ENCODE results near the gene MAML2. TPM values are rescaled to one million over a fixed set of nuclear protein-coding genes. Genes with fewer than 3 reads are reported as not detected.

The MAML2 gene
- polyA plus RNA-seq, 3 donors = 30.0 to 33.8 (median 30.9) TPM

DNA sequence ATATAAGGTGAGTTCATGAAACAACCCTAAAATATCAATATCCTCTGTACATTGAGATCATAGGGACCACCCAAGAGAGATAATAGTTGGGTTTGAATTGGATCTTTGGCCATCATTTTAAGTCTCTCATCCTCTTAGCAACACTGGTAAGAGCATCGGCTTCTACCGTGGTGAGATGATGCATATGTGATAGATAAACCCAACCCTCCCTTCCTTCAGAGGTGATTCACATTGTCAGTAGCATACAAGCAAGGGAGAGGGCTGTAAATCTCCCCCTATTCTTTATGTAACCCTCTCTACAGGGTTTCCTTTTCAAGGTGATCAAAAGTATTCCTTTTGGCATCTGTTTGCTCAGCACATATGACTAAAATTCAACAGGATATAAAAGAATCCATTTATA is 316.7 kb downstream of the MAML2 start:
- no peak for DNase-seq (ENCODE audit: low read depth in 3 of 3, low spot score in 2 of 3)

DNA sequence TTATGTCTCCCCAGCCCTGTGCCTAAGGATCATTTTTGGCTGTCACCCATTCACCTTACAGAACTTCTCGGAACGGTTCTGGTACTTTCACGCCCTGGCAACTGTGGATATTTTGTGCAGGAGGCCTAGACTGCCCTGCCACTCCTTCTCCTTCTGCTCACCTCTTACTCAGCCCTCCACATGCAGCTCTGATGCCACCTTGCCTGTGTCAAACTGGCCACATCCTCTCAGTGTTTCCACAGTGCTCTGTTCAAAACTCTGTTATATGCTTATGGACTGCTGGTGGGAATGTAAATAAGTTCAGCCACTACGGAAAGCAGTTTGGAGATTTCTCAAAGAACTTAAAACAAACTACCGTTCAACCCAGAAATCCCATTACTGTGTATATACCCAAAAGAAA is 318.3 kb downstream of the MAML2 start:
- no peak for DNase-seq (ENCODE audit: low read depth in 3 of 3, low spot score in 2 of 3)

DNA sequence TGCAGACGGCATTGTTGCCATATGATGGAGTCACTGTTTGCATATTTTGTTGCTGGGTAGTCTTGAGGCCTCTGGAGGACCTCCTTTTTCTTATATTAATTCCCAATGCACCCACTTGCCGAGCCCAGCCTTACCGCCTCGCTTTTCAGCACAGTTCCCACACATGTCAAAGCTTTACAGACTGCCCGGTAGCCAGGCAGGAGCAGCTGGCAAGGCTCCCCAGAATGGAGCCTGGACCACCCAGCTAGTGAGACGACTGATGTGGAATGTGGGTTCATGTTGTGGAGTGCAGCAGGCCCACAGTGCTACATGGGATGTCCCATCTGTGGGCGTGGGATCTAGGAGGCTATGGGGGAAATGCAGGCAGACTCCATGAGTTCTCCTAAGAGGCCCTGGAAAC is 319.7 kb downstream of the MAML2 start:
- DNase-seq (ENCODE audit: low read depth in 3 of 3, low spot score in 2 of 3) = no peak

DNA sequence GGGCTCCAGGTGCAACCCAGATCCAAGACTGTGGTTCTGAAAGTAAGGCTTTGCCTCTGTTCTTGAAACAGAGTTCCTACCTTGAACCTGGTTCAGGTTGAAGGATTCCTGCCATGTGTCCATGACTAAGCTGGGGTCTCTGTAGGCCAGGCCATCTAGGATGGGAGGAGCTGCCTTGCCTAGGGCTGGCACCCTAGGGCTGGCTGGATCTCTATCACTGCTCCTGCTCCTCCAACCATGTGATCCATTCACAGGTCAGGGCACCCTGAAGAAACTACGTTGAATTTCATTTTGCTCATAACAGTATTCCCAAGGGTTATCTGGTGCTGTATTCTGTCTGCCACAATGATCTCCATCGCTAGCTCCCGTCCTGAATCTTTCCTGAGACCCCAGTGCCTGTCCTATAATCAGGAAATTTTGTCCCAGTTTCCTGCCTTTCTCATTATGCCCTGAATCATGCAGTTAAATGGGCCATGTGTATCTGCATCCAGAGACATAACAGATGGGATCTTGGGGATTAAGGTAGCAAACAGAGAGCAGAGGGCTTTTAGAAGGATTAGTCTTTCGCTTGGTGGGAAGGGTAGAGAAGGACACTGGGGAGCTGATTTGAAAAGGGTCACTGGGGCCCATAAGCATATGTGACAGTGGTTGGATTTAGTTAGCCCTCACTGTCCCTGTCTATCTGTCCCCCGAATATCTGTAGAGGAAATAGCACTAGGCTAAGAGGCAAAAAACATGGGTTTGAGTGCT is 320.9 kb downstream of the MAML2 start:
- DNase-seq (ENCODE audit: low read depth in 3 of 3, low spot score in 2 of 3) = no peak

DNA sequence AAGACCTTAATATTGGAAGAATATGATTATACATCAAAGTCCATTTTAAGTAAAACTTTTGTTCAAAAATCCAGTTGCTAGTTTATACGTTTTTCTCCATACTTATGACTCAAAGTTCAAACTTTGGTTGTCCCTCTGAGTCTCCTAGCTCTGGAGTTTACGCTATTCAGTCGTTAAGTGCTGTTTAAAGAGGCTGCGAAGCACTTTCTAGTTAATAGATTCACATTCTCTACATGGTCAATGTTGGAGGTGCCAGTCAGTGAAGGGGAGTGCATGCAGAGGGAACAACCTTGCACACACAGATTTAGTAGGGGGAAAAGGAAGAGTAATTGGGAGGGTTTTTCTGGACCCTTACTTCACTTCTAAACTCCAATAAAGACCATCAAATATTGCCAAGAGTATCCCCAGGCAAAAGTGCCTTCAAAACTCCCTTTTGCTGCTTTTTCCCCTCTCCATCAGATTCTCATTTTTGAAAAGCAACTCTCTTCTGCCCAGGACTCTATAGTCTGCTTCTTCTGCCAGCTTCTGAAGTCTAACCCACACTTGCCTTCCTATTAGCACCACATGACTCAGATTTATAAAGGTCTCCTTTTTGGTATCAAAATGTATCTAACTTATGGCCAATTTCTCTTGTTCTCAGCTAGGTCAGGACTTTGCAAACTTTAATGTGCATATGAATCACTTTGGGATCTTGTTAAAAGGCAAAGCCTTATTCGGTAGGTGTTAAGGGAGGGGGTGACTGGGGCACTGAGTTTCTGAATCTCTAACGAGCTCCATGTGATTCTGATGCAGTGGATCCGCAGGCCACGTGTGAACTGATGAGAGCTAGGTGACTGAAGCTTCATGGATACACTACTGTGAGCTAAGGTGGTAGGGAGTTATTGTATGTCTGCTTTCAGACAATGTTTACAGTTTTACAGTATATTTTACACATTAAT is 322.9 kb downstream of the MAML2 start:
- DNase-seq (ENCODE audit: low read depth in 3 of 3, low spot score in 2 of 3) = no peak

DNA sequence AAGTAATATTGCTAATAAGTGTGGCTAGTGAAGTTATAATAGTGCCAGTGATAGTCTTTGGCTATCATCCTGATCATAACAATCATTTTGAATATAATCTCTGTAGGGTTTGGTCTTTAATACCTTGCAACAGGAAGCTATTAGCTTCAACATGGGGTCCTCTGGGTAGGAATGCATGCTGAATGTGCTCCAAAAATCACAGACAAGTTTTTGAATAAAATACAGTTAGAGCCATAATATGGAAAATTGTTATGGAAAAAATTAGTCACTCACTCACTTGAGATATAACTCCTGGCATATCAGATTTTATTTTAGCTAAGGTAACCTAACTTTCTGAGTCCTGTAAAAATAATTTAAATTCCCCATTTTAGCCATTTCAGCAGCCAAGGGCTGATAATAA is 323.7 kb downstream of the MAML2 start:
- DNase-seq (ENCODE audit: low read depth in 3 of 3, low spot score in 2 of 3) = no peak

DNA sequence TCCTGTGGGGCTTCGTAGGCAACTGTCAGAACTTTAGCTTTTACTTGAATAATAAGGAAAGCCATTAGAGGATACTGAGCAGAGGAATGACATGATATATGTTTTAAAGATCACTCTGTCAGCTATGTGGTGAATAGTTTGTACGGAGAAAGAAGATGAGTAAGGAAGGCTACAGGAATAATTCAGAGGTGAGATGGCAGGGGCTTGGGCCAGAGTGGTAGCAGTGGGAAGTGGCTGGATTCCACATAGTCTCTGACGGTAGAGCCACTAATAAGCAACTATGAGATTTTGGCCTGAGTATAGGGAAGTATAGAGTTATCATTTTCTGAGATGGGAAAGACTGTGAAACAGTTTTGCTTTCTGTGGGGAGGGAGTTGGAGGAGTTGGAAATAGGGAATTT is 325.1 kb downstream of the MAML2 start:
- no peak for DNase-seq (ENCODE audit: low read depth in 3 of 3, low spot score in 2 of 3)

DNA sequence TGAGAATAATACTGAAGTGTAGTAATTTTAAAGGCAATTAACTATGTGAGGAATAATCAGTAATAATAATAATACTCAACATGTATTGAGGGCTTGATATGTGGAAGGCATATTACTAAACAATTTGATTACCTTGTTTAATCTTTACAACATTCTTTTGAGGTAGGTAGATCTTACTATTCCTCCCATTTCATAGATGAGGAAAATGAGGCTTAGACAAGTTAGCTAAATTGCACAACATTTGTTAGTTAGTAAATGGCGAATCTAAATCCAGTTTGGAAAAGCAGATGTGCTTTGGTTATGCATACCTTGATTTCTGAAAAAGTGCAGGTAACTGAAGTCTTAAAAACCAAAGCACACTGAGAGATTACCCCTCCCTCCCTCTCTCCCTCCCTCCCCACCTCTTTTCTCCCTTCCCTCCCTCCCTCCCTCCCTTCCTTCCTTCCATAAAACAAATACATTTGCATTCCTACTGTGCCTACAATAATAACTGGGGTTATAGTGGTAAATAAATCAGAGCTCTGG is 326.0 kb downstream of the MAML2 start:
- DNase-seq (ENCODE audit: low read depth in 3 of 3, low spot score in 2 of 3) = no peak

DNA sequence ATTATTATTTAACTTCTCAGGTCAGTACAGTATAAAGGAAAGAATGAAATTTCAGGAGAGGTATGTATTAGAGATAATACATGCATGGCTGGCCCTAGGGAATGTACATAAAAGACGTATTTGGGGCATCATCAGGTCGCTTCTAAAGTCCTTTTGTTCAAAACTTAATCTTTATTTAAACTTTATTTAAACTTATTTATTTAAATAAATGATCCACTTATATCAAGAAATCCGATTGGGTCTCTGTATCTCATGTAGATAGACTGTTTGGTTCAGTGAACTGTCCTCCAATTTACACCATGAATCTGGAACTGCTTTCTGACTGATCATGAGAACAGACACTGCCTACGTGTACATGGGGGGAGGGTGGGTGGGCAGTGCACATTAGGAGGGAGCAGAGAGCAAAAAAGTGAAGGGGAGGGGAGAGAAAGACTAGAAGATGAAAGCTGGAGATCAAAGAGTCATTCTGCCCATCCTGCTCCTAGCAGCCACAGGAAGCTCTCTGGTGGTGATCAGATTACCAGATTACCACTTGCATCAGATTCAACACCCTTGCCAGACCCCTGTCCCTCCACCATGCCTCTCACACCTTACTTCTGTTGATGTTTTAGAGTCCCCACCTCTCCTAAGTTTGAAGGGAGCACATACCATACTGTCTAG is 327.0 kb downstream of the MAML2 start:
- DNase-seq (ENCODE audit: low read depth in 3 of 3, low spot score in 2 of 3) = no peak

DNA sequence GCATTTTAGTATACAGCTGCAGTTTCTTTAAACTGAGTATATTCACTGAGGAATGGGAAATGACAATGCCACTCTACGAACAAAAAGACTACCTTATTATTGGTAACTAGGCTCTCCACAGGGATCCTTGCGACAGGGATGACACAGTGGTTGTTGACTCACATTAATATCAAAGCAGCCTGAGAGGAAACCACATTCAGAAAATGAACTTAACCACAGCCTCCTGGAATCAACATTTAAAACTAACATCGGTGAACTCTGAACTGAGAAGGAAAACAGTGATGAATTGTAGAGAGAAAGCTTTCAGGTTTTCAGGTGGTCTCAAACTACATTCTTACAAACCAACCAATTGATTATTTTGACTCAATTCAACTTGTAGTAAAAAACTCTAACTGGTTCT is 328.8 kb downstream of the MAML2 start:
- DNase-seq (ENCODE audit: low read depth in 3 of 3, low spot score in 2 of 3) = no peak

DNA sequence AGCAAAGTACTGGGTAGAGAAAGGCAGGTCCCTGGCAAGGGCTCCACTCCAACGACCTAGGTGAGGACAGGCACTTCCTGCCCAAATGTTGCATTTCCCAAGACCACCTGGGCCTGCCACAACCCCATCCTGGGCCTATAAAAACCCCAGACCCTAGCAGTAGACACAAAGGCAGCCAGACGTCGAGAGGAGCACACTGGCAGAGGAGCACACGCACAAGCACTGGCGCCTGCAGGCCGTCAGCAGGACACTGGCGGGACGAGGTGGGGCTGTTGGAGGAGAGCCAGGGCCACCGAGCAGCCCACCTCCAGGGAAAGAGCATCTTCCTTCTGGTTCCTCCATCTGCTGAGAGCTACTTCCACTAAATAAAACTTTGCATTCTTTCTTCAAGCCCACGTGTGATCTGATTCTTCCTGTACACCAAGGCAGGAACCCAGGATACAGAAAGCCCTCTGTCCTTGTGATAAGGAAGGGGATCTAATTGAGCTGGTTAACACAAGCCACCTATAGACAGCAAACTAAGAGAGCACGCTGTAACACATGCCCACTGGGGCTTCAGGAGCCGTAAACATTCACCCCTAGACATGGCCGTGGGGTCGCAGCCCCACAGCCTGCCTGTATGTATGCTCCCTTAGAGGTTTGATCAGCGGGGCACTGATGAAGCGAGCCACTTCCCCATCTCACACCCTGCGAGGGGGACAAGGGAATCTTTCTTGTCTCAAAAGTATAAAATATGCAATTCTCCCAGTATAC is 329.4 kb downstream of the MAML2 start:
- DNase-seq (ENCODE audit: low read depth in 3 of 3, low spot score in 2 of 3) = no peak

DNA sequence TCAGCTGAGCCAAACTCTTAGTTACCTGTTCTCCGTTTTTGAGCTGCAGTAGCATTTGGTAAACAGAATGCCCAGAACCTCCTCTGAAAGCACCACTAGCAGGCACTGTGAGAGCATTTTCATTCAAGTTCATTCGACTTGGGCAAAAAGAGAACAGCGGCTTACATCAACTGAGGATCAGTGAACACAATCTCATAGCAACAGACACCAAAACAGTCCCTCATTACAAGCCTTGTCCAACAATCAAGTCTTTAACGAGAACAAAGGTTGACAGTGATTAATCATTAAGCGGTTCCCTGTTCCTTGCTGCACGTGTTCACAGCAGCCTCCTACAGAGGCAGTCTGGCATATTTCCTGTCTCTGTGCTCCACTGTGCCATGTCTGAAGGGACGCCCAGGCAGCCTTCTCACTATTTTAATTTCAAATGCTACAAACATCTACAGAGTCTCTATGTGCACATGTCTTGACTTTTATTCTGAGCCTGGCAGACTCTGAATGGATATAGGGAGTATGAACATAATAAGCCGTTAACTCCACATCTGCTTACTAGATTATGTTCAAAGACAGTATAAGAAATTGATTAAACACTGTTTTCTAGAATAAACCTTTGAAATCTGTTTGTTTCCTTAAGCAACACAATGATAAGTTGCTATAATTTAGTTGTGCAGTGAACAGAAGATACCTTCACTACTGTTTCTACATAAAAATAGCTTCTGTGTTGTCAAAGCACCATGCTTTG is 330.7 kb downstream of the MAML2 start:
- DNase-seq (ENCODE audit: low read depth in 3 of 3, low spot score in 2 of 3) = peak; percentile 67 to 77 (median 72)

DNA sequence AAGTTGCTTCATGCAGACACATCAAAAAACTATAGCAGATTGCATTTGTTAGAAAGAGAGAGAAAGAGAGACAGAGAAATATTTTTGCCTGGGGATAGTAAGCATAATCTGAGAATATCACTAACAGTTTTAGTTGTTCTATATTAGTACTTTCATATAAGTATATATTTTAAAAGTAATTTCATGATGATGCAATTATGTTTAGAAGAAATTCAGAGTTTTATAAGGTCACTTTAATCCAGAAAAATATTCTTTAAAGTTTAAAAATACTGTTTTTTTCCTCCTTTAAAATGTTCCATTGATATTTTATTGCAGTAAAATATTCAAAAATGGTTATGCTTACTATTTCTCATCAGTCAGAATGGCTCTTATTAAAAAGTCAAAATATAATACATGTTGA is 332.3 kb downstream of the MAML2 start:
- DNase-seq (ENCODE audit: low read depth in 3 of 3, low spot score in 2 of 3) = no peak

DNA sequence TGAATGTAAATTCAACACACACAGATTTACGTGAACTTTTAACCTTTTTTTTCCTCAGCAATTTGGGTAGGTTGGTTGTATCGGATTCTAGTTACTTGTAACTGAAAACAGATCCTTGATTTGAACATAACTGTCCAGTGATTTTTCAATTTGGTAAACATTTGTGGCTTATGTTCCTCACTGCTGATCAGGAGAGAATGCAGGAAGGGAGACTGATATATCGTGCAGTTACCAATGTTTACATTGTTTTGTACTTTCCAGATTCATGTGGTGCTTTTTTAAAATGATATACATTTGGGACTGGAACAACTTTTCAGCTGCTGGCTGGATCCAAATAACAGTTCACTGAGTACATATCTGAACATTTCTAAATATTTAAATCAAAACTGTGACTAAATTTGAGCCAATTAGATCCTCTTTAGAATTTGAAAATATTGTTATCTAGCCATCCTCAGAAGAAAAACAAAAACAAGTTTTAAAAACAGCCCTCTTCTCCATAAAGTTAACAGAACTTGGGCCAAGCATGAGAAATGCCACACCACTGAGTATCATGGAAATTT is 334.8 kb downstream of the MAML2 start:
- no peak for DNase-seq (ENCODE audit: low read depth in 3 of 3, low spot score in 2 of 3)

DNA sequence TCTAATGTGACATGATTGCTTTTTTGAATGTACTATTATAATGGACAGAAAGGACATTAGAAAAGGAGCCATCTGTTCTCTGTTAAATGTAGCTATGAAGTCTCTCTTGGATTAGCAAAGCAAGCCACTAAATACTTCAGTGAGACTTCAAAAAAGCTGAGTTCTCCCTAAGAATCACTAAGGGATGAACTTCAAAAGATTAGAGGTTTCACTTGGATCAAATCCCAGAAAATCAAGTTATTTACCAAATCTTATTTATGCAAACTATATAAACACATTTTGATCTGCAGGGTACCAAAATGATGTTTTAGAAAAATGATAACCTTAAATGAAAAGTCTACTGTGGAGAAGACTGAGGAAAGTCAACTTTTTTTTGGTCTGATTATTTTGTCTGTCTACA is 337.0 kb downstream of the MAML2 start:
- no peak for DNase-seq (ENCODE audit: low read depth in 3 of 3, low spot score in 2 of 3)

DNA sequence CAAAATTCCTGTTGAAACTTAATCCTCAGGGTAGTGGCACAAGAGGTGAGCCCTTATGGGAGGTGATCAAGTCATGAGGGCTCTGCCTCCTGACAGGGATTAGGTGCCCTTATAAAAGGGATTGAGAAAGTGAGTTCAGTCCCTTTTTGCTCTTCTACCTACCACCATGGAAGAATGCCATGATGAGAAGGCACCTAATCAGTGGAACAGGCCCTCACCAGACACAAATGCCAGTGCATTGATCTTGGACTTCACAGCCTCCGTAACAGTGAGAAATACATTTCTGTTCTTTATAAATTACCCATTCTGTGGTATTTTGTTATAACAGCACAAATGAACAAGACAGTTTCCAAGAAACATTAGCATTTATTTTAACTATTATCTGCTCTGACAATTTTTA is 338.1 kb downstream of the MAML2 start:
- no peak for DNase-seq (ENCODE audit: low read depth in 3 of 3, low spot score in 2 of 3)

DNA sequence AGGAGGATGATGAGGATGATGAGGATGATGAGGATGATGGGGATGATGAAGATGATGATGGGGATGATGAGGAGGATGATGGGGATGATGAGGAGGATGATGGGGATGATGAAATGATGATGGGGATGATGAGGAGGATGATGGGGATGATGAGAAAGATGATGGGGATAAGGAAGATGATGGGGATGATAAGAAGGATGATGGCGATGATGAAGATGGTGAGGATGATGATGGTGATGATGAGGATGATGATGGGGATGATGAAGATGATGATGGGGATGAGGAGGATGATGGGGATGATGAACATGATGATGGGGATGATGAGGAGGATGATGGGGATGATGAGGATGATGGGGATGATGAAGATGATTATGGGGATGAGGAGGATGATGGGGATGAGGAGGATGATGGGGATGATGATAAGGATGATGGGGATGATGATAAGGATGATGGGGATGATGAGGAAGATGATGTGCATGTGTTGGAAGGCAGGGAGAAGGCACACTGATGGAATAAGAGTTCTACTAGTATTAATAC is 340.2 kb downstream of the MAML2 start:
- no peak for DNase-seq (ENCODE audit: low read depth in 3 of 3, low spot score in 2 of 3)

DNA sequence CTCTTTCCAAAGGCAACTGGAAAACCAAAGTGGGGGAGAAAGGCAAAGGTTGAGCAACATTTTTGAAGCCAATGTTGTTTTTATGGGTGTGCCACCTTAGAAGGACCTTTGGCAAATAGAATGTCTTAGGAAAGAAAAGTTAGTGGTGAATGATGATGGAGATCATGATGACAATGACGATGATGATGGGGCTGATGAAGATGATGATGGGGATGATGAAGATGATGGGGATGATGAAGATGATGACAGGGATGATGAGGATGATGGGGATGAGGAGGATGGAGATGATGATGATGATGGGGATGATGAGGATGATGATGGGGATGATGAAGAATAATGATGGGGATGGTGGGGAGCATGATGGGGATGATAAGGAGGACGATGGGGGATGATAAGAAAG is 340.7 kb downstream of the MAML2 start:
- DNase-seq (ENCODE audit: low read depth in 3 of 3, low spot score in 2 of 3) = no peak

DNA sequence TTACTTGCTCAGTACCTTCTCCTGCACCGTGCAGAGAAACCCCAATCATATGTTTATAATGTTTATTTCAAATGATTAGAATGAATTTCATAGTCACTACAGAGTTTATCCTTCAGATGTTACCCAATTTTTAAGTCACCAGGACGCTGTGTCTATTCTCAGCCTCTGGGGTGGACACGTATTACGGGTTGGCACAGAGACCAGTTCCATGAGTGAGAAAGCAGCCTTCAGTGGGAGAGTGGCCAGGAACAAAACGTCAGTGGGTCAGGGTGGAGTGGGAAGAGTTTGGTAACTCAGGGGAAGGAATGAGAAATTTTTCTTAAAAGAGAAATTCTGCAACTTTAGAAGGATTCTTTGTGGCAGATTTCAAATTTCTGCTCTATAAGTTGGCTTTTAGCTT is 342.0 kb downstream of the MAML2 start:
- no peak for DNase-seq (ENCODE audit: low read depth in 3 of 3, low spot score in 2 of 3)

Data from right renal cortex interstitium (tissue), 3 donors.